Esophagus (tissue), 2 donors: Measurements from ENCODE around the gene CDC40. TPM values are rescaled to one million over a fixed set of nuclear protein-coding genes. Genes with fewer than 3 reads are reported as not detected.

Source experiments
- H3K27ac ChIP-seq, 2 donors: one replicate each; pipeline ENCODE4 v1.5.1; 2013; ENCODE audit warnings: low read depth in 2 of 2, mild to moderate bottlenecking in 2 of 2, inconsistent platforms in 1 of 2, low read length in 1 of 2, moderate library complexity in 1 of 2
- H3K27me3 ChIP-seq, 2 donors: one replicate each; pipeline ENCODE4 v1.6.1; 2013; ENCODE audit warnings: low read length in 2 of 2, control low read depth in 1 of 2, mild to moderate bottlenecking in 1 of 2; ENCODE audit not compliant: insufficient read depth in 2 of 2, control insufficient read depth in 1 of 2
- H3K36me3 ChIP-seq, 2 donors: one replicate each; pipeline ENCODE4 v1.6.1; 2013; ENCODE audit warnings: low read length in 1 of 2; ENCODE audit not compliant: control insufficient read depth in 2 of 2, insufficient read depth in 2 of 2
- H3K4me1 ChIP-seq, 2 donors: one replicate each; pipeline ENCODE4 v1.6.1; 2013; ENCODE audit warnings: low read length in 1 of 2; ENCODE audit not compliant: control insufficient read depth in 2 of 2, insufficient read depth in 2 of 2
- H3K4me3 ChIP-seq, 2 donors: one replicate each; pipeline ENCODE4 v1.5.1; 2013; ENCODE audit warnings: low read length in 2 of 2, mild to moderate bottlenecking in 2 of 2, low read depth in 1 of 2, moderate library complexity in 1 of 2
- H3K9me3 ChIP-seq, 2 donors: one replicate each; pipeline ENCODE4 v1.6.1; 2013; ENCODE audit warnings: mild to moderate bottlenecking in 2 of 2, low read depth in 1 of 2, low read length in 1 of 2, moderate library complexity in 1 of 2; ENCODE audit not compliant: control insufficient read depth in 2 of 2, insufficient read depth in 1 of 2
- WGBS, 2 donors: extraction: QIAGEN DNeasy Blood & Tissue Kit; methylation state at CpG; one replicate each; pipeline ENCODE4 v1.1.7; 2013; 5-methylcytosine and 5-hydroxymethylcytosine counted together
- polyA plus RNA-seq, 2 donors: library from polyadenylated mRNA; stranded (reverse); fragments of 200-250 nt; gene quantifications; one replicate each; pipeline ENCODE4 v1.2.3, GENCODE V29; 2013
- donor health status: healthy with polysubstance abuse.
- donor health status: Bipolar disorder and iron deficiency.

CDC40 gene
- polyA plus RNA-seq = 1 to 10 TPM; 3.7 to 6.1 TPM

DNA sequence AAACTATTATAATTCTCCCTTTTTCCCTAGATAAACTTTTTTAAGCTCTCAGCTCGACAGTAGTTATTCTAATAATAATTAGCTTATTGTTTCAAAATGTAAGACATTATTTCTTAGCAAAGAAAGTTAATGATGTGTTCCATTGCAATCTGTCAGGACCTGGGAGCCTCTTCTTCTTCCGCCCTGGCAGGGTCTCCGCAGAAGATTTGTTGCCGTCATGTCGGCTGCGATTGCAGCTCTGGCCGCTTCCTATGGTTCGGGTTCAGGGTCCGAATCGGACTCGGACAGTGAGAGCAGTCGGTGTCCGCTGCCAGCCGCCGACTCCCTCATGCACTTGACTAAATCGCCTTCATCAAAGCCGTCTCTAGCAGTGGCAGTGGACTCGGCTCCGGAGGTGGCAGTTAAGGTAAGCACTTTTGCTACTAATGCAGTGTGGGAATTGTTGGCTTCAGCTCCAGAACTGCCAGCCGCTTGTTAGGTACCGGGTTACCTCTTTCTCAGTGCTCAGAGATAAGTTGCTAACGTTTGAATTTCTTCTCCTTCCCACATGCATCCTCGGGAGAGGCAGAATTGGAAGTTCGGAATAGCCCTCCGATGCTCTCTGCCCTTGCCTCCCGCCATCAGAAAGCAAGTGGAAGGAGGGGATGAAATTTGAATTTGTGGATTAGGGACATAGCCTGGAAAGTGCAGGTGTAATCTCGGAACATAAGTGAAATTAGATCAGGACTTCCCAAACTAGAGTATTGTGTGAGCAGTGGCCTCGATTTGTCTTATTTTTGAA, at the start of gene CDC40:
CDC40 (plus strand) TSS at position 200 of the 781 bp plus-strand sequence; CDS start at position 218, 18 bp downstream.
- no peaks in the 10 kb centered on the region for H3K4me1 ChIP-seq

DNA sequence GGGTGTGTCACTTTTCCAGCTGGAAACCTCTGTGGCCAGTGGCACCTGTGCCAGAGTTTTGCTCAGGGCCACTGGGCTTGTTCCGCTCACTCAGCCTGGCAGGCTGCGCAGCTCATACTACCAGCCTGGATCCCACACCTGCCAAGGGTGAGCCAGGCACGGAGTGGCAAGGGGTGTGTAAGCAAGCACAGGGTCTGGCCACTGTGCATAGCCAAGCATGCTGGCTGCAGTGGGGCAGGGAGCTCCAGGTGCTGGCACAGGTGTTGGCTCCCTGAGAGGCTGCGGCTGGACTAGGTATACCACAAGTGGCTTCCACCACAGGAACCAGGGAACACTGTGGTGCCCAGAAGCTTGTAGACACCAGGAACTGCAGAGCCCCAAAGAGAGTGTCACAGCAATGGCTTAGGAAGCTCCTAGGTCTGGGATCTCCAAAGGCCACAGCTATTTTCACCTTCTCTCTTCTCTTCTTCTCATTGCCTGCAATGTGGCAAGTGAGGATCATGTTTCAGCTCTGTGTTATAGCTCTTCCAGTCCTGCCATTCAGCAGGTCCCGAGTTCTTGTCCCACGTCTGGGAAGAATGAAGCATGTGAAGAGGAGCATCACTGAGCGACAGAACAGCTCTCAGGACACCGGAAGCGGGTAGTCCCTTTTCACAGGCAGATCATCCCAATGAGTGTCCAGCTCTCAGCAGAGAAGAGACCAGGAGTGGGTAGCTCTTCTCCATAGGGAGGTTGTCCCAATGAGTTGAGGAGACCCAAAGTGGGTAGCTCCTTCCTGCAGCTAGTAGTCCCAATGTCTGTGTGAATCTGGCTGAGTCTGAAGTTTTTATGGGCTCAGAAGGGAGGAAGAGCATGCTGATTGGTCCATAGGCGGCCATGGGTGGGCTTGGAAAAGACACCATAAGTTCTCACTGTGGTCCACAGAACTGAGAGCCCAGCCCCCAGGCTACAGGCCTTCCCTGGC, 42.0 kb upstream of the CDC40 start:
- Histone ChIP-seq H3K9me3 (peaks cover 0 to 7% of the 10 kb centered on the region in 2 donors), H3K4me1 (no peaks in the 10 kb centered on the region), H3K36me3 (peaks cover 0 to 4% of the 10 kb centered on the region in 2 donors), H3K27me3 (no peaks in the 10 kb centered on the region), H3K4me3 (no peak overlapping the region), H3K27ac (no peak overlapping the region)
- WGBS, 2 donors = 94 to 97% methylated on average over 10 of the region's 10 CpGs

More for the DNA sequence above, at the start of gene CDC40:
- 0 to 1% methylated on average over 28 of the region's 28 CpGs for WGBS, 2 donors
- peak within 1 kb of the TSS; percentile 79 to 93 for H3K27ac ChIP-seq
- no peaks in the 10 kb centered on the region for H3K36me3 ChIP-seq
- no peaks in the 10 kb centered on the region for H3K27me3 ChIP-seq
- peak within 1 kb of the TSS; percentile 93 to 100 for H3K4me3 ChIP-seq
- H3K9me3 ChIP-seq = no peaks in the 10 kb centered on the region

GRCh38 chr6:110139052-110139451, 41.2 kb upstream of the CDC40 start:
- H3K36me3 ChIP-seq = peaks cover 0 to 4% of the 10 kb centered on the region in 2 donors
- H3K4me1 ChIP-seq = no peaks in the 10 kb centered on the region
- H3K27ac ChIP-seq = no peak overlapping the region
- 97% methylated on average over 9 of the region's 9 CpGs for WGBS, 2 donors
- H3K4me3 ChIP-seq = no peak overlapping the region
- peaks cover 0 to 7% of the 10 kb centered on the region in 2 donors for H3K9me3 ChIP-seq
- H3K27me3 ChIP-seq = no peaks in the 10 kb centered on the region

DNA sequence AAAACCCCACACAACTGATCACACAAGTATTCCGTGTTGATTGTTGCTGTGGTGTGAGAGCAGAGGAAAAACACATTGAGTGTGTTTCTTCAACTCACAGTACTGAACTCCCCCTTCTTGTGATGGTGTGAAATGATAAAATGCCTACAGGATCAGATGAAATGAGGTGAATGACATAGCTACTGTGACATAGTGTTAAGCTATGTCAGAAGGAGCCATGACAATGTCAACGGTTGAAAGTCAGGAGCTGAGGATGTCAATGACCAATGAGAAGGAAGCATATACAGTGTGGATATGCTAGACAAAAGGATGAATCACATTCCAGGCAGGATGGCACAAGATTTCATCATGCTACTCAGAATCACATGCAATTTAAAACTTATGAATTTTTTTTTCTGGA, 39.6 kb upstream of the CDC40 start:
- Histone ChIP-seq H3K9me3 (peaks cover 0 to 7% of the 10 kb centered on the region in 2 donors), H3K4me3 (no peak overlapping the region), H3K4me1 (no peaks in the 10 kb centered on the region), H3K27ac (no peak overlapping the region), H3K36me3 (peaks cover 0 to 4% of the 10 kb centered on the region in 2 donors), H3K27me3 (no peaks in the 10 kb centered on the region)
- WGBS, 2 donors = 72 to 77% methylated on average over 2 of the region's 2 CpGs

GRCh38 chr6:110147870-110148269, 32.4 kb upstream of the CDC40 start:
- Histone ChIP-seq H3K9me3 (no peaks in the 10 kb centered on the region), H3K27ac (no peak overlapping the region), H3K27me3 (no peaks in the 10 kb centered on the region), H3K36me3 (no peaks in the 10 kb centered on the region), H3K4me1 (no peaks in the 10 kb centered on the region), H3K4me3 (no peak overlapping the region)
- WGBS, 2 donors = 65 to 71% methylated on average over 3 of the region's 3 CpGs

- Histone ChIP-seq H3K9me3 (no peaks in the 10 kb centered on the region), H3K4me3 (no peak overlapping the region), H3K36me3 (no peaks in the 10 kb centered on the region), H3K4me1 (no peaks in the 10 kb centered on the region), H3K27ac (no peak overlapping the region), H3K27me3 (no peaks in the 10 kb centered on the region)
- 97% methylated on average over 1 of the region's 1 CpG for WGBS, 2 donors
These were observed 21.7 kb upstream of the CDC40 start for GRCh38 chr6:110158479-110158878.

GRCh38 chr6:110170081-110170480, 10.1 kb upstream of the CDC40 start:
- 92 to 97% methylated on average over 2 of the region's 2 CpGs for WGBS, 2 donors
- H3K4me1 ChIP-seq = no peaks in the 10 kb centered on the region

DNA sequence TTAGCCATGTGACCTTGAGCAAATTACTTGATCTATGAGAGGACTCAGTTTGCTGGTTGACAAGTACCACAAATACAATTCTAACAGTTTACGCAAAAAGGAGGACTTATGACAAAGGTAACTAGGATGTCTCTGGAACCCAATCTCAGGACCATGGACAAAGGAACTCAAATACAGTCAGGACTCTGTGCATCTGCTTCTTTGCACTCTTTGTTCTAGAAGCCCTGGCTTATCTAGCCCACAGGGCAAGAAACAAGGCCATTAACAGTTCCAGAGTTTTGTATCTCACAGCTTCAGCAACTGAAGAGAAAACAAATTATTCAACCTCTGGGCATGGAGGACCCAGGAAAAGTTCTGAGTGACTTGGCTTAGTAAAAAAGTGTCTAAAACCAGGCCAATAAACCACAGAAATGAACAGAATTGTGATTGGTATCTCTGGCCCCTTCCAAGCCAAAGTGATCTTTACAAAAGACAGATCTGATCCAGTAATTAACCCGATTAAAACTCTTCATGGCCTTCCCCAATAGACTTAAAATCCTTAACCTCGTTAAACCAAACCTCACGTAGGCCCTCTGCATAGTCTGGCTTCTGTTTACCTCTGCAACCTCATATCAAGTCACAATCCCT, 6.6 kb upstream of the CDC40 start:
- Histone ChIP-seq H3K36me3 (no peaks in the 10 kb centered on the region), H3K27me3 (no peaks in the 10 kb centered on the region), H3K9me3 (no peaks in the 10 kb centered on the region), H3K4me3 (no peak overlapping the region), H3K4me1 (no peaks in the 10 kb centered on the region), H3K27ac (no peak overlapping the region)
- WGBS, 2 donors = 86 to 90% methylated on average over 4 of the region's 4 CpGs

More at GRCh38 chr6:110170081-110170480, 10.1 kb upstream of the CDC40 start:
- Histone ChIP-seq H3K27me3 (no peaks in the 10 kb centered on the region), H3K36me3 (no peaks in the 10 kb centered on the region), H3K27ac (no peak overlapping the region), H3K9me3 (no peaks in the 10 kb centered on the region), H3K4me3 (no peak overlapping the region)
